Subcutaneous adipose tissue (tissue), 4 donors: Measurements from ENCODE around the gene SPRYD4. TPM values are rescaled to one million over a fixed set of nuclear protein-coding genes. Genes with fewer than 3 reads are reported as not detected.

ENCODE experiments used
- total RNA-seq, 4 donors: library from RNA; depleted of rRNA; stranded (reverse); fragments of >200 nt; gene quantifications; one replicate each; pipeline ENCODE4 v1.1.0, GENCODE V29; 2016
- TF ChIP-seq, protein P1 (sequence below): fragments of 450-650 bp; IDR thresholded peaks from one replicate; pipeline ENCODE4 v1.5.1; 2016; ENCODE audit warnings: low read depth, mild to moderate bottlenecking, control low read depth, antibody characterized with exemption, moderate library complexity

Gene SPRYD4
- total RNA-seq = 1 to 10 TPM; 1.5 to 3.2 (median 1.8) TPM

GRCh38 chr12:56468216-56469006 is at the start of gene SPRYD4:
TSS of gene SPRYD4 (plus strand) at chr12:56468578. CDS start at chr12:56468592, 14 bp downstream.
- TF ChIP-seq, protein P1, sequence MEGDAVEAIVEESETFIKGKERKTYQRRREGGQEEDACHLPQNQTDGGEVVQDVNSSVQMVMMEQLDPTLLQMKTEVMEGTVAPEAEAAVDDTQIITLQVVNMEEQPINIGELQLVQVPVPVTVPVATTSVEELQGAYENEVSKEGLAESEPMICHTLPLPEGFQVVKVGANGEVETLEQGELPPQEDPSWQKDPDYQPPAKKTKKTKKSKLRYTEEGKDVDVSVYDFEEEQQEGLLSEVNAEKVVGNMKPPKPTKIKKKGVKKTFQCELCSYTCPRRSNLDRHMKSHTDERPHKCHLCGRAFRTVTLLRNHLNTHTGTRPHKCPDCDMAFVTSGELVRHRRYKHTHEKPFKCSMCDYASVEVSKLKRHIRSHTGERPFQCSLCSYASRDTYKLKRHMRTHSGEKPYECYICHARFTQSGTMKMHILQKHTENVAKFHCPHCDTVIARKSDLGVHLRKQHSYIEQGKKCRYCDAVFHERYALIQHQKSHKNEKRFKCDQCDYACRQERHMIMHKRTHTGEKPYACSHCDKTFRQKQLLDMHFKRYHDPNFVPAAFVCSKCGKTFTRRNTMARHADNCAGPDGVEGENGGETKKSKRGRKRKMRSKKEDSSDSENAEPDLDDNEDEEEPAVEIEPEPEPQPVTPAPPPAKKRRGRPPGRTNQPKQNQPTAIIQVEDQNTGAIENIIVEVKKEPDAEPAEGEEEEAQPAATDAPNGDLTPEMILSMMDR = no peak

DNA sequence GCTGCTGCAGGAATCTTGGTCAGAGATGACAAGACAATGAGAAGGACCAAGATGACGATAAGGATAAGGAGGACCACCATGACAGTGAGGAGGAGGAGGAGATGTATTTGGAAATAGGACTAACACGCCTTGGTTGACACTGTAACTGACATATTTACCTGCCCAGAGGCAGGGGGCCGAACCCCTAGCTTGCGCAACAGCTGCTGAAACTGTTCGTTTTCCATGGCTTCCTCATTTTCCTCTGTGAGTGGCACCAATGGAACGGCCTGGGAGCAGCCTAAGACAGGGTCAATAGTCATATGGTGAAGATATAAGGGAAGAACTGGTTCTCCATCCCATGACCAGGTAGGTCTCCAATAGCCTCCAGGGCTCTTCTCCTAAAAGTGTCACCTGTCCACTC is 48.0 kb upstream of the SPRYD4 start:
- TF ChIP-seq, protein P1 = no peak

GRCh38 chr12:56425193-56425592 is 43.2 kb upstream of the SPRYD4 start:
- TF ChIP-seq, protein P1 = no peak

DNA sequence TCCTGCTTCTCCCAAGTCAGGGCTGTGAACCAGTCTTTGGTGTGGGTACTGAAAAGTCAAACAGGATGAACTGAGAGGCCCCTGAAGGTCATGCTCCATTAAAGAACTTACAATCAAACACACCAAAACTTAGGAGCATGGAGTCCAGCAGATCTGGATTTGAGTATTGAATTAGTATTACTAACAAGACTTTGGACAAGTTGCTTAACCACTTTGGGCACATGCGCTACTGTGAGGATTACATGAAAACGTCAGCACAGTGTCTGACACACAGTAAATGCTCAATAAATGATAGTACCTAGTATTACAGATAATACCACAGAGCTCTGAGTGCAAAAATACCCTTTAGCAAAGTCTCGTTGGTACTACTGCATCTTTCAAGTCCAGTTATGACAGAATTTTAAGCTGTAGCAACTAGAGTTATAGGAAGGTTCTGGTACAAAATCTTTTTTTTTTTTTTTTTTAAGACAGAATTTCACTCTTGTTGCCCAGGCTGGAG is 42.4 kb upstream of the SPRYD4 start:
- TF ChIP-seq, protein P1 = no peak

GRCh38 chr12:56431288-56431687 is 37.1 kb upstream of the SPRYD4 start:
- TF ChIP-seq, protein P1 = no peak

GRCh38 chr12:56431850-56432249 is 36.5 kb upstream of the SPRYD4 start:
- TF ChIP-seq, protein P1 = no peak

- TF ChIP-seq, protein P1 = no peak
Measured at GRCh38 chr12:56434828-56435227, 33.5 kb upstream of the SPRYD4 start.
